Mesenteric fat pad (tissue), 1 donor: ENCODE results near the gene EHD4. TPM values are rescaled to one million over a fixed set of nuclear protein-coding genes. Genes with fewer than 3 reads are reported as not detected.

ENCODE experiments used
- DNase-seq: peaks from one replicate; pipeline ENCODE4 v3.0.0-alpha.2; 2020; ENCODE audit warnings: low spot score
- total RNA-seq: library from RNA; stranded (reverse); fragmentation: NEBNext Ultra II Directional; extraction: Animal tissue kit (Norgen Biotek cat#: 25700); gene quantifications from one replicate; pipeline ENCODE4 v1.2.1, GENCODE V29; 2021
- donor health status: DM: yes; HTN: yes; CAD: no.

Gene EHD4
- total RNA-seq, 1 donor from 2014 or later = 35.7 TPM

- no peak for DNase-seq
These were observed 51.2 kb downstream of the EHD4 start for GRCh38 chr15:41921167-41921566.

- no peak for DNase-seq
These were observed 52.3 kb downstream of the EHD4 start for GRCh38 chr15:41919954-41920538.

DNA sequence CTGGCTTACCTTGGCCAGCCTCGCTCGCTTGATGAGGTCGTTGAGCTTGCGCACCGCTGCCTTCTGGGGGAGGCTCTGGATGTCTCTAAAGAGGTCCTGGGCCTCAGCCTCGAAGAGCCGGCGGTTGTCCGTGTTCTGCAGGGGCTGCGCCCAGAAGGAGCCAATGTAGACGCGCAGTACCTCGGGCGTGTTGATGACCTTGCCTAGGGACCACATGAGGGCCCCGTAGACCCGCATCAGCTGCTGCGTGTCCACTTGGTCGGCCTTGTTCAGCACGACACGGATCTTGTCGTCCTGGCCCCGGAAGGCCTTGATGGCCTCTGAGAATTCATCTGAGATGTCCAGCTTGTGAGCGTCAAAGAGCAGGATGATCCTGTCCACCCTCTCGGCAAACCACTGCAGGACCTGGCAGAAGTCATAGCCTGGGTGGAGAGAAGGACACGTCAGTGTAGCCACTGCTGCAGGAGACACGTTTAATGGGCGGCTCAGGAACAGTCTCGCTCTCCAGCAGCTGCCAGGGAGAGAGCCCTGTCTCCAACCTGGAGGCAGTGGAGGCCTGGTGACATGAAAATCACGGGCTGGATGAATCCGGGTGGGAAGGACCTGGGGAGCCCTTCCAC lies 53.0 kb downstream of the EHD4 start:
- no peak for DNase-seq

GRCh38 chr15:41918506-41919126 lies 53.7 kb downstream of the EHD4 start:
- DNase-seq = no peak

- DNase-seq = no peak
These were observed 54.5 kb downstream of the EHD4 start for GRCh38 chr15:41917767-41918430.

GRCh38 chr15:41915255-41915994 lies 56.9 kb downstream of the EHD4 start:
- no peak for DNase-seq

GRCh38 chr15:41914411-41914810 lies 57.9 kb downstream of the EHD4 start:
- no peak for DNase-seq

DNA sequence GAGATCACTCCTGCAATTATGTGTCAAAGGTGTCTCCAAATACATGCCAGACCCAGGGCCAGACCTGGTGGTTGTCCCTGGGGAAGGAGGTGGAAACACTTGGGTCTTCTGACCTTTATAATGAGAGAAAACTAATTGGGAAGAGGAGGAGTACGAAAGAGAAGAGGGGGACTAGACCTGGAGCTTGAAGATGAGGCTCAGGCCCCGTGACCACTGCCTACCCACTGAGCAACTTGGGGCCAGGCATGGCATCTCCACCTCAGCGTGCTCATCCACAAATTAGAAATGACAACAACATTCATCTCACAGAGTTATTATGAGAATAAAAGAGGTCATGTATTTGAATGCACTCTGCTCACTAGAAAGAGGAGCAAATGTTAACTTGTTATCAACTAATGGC lies 59.1 kb downstream of the EHD4 start:
- no peak for DNase-seq

GRCh38 chr15:41911691-41912345 lies 60.5 kb downstream of the EHD4 start:
- no peak for DNase-seq

- no peak for DNase-seq
These were observed 63.5 kb downstream of the EHD4 start for GRCh38 chr15:41908736-41909461.

GRCh38 chr15:41907141-41907540 lies 65.2 kb downstream of the EHD4 start:
- DNase-seq = no peak

- DNase-seq = no peak
These were observed 65.7 kb downstream of the EHD4 start for GRCh38 chr15:41906608-41907007.

GRCh38 chr15:41905036-41905793 lies 67.1 kb downstream of the EHD4 start:
- DNase-seq = no peak

DNA sequence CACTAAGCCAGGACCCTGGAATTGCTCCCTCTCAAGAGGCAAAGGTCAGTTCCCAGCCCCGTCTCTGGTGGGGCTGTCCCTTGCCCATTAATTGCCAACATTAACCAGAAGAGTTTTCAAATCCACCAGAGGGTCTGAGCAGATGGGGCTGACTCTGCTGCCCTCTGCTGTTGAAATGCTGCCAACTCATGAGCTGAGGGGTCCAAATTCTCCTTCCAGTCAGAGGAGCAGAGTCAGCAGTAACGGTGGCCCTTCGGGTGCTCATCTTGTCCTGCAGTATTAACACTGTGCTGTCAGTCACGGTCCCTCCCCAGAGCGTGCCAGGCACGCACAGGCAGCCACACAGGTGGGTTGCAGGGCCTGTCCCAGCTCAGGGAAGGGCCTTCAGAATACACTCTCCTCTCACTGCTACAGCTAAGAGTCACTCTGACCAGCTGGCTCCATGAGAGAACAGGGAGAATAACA lies 67.8 kb downstream of the EHD4 start:
- DNase-seq = no peak

DNA sequence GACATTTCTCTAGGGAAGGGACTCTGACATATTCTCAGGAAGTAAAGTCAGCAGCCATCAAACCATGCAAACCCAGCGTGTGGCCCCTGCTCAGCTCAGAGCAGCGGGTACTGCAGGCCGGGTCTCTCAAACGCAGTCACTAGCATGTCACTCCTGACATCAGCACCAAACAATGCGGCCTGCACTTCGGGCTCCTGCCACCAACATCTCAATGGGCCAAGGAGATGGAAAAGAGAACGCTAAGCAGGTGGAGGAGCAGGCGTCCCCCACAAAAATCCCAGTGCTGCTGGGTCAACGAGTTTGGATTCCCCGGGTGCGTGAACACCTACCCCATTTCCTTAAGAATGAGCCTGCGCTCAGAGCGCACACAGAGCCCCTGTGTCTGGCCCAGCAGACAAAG lies 68.6 kb downstream of the EHD4 start:
- no peak for DNase-seq

- DNase-seq = no peak
These were observed 70.9 kb downstream of the EHD4 start for GRCh38 chr15:41901431-41901830.

DNA sequence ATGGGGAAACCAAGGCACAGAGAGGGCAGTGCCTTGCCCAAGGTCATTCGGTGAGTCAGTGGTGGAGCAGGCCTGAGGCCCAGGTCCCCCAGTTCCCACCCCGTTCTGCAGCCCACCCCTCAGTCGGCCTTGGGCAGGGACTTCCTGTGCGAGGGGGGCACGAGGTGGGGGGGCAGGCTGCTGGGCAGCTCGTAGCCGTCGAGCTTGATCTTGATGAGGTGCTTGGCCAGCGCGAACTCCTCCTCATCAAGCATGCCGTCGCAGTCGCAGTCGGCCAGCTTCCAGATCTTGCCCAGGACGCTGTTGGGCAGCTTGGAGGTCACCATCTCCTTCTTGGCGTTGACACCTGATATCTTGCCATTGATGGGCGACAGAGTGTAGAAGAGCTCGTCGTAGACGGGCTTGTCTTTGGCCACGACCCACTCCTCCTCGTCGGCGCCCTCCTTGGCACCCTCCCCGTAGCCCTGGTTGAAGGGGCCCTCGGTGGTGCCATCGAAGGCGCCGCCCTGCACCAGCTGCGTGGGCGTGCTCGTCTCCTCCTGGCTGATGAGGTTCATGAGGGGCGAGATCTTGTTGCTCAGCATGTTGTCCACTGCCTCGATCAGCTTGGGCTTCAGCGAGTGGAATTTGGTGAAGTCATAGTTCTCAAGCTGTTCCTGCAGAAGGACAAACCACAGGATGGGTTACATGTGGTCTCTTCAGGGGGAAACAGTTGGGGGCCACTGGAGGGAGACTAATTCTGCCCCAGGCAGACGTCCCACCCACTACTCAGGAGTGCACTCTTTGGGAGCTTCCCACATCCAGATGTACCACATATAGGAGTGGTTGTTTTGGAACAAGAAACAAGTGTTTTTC lies 71.6 kb downstream of the EHD4 start:
- DNase-seq = no peak

DNA sequence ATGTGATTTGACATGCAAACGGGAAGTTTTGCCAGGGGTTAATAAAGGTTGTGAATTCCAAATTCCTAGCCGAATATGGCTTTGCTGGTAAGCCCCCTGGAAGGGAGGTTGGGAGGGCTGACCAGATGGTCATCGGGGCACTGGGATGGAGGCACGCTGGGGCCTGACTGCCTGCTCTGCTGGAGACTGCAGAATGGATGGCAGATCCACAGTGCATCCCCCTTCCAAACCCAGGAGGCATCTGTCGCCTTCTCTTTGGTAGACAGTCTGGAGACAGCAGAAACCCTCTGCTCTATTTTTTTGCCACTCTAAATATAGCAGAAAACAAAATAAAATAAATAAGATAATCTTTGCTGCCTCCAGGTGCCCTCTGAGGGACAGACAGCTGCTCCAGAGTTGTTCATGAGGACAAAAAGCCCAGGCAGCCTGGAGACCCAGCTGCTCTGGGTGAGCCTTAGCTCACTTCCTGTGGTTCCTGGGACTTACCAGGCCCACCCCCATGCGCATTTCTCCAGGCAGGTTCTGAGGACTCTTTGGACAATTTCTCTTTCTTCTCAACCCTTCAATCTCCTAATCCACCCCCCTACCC lies 72.4 kb downstream of the EHD4 start:
- DNase-seq = no peak
